WTC11 (cell line): Measurements from ENCODE around the gene STRADA. TPM values are rescaled to one million over a fixed set of nuclear protein-coding genes. Genes with fewer than 3 reads are reported as not detected.
"Not testable (repeated sequence)": the region's sequence is repeated elsewhere in the genome, so short reads cannot be mapped to it uniquely, and the experiment has no call there.

ENCODE experiments used
- ATAC-seq: fragments of 200-7000 bp; cut with Tn5 transposase; 2 replicates; pipeline ENCODE4 v1.10.0; 2021; ENCODE audit warnings: mild to moderate bottlenecking, moderate library complexity
- CTCF ChIA-PET: fragments of 300-600 bp; sonication (Branson Sonifier 250); formaldehyde crosslinking; loops from one replicate; lab custom pipeline; 2021; ENCODE audit warnings: antibody characterized with exemption; lab: Charles Lee
- POLR2A ChIA-PET: fragments of 350-600 bp; sonication (Branson Sonifier 250); formaldehyde crosslinking; loops from one replicate; lab custom pipeline; 2021; ENCODE audit warnings: antibody characterized with exemption; lab: Charles Lee
- DNase-seq: peaks from one replicate; pipeline ENCODE4 v3.0.0; 2021; ENCODE audit warnings: low spot score
- H3K27ac Mint-ChIP-seq: 2 replicates; pipeline ENCODE4 v1.8.0; 2021; ENCODE audit warnings: mixed read lengths
- H3K27me3 Mint-ChIP-seq: 2 replicates; pipeline ENCODE4 v1.8.0; 2021; ENCODE audit warnings: low read depth, mild to moderate bottlenecking, moderate library complexity, mixed read lengths
- H3K36me3 Mint-ChIP-seq: 2 replicates; pipeline ENCODE4 v1.8.0; 2021; ENCODE audit warnings: mixed read lengths
- H3K4me1 Mint-ChIP-seq: 2 replicates; pipeline ENCODE4 v1.8.0; 2022; ENCODE audit warnings: mixed read lengths
- H3K4me3 Mint-ChIP-seq: 2 replicates; pipeline ENCODE4 v1.8.0; 2021; ENCODE audit warnings: mild to moderate bottlenecking, moderate library complexity, mixed read lengths
- H3K9me3 Mint-ChIP-seq: 2 replicates; pipeline ENCODE4 v1.8.0; 2021; ENCODE audit warnings: mixed read lengths
- ATF3 ChIP-seq: sonication (generic); formaldehyde crosslinking; conservative IDR thresholded peaks from 2 replicates; pipeline ENCODE4 v1.8.1; 2022; ENCODE audit warnings: mild to moderate bottlenecking, missing genetic modification reagents
- ATF6 ChIP-seq: sonication (generic); formaldehyde crosslinking; IDR thresholded peaks from 2 replicates; pipeline ENCODE4 v1.8.1; 2023; ENCODE audit warnings: mild to moderate bottlenecking, missing genetic modification reagents
- FOXP1 ChIP-seq: sonication (generic); formaldehyde crosslinking; IDR thresholded peaks from 2 replicates; pipeline ENCODE4 v1.8.0; 2022; ENCODE audit warnings: missing genetic modification reagents, mild to moderate bottlenecking, moderate library complexity, borderline replicate concordance
- KAT7 ChIP-seq: sonication (generic); formaldehyde crosslinking; IDR thresholded peaks from 2 replicates; pipeline ENCODE4 v1.8.1; 2023; ENCODE audit warnings: missing genetic modification reagents, mild to moderate bottlenecking, borderline replicate concordance
- NR2C2 ChIP-seq: sonication (generic); formaldehyde crosslinking; IDR thresholded peaks from 2 replicates; pipeline ENCODE4 v1.8.0; 2022; ENCODE audit warnings: mild to moderate bottlenecking, missing genetic modification reagents
- TCF7 ChIP-seq: sonication (generic); formaldehyde crosslinking; IDR thresholded peaks from 2 replicates; pipeline ENCODE4 v1.8.0; 2022; ENCODE audit warnings: mild to moderate bottlenecking, low read depth, missing genetic modification reagents, moderate library complexity
- TEAD4 ChIP-seq: sonication (generic); formaldehyde crosslinking; IDR thresholded peaks from 2 replicates; pipeline ENCODE4 v1.8.0; 2022; ENCODE audit warnings: mild to moderate bottlenecking, missing genetic modification reagents
- TP53 ChIP-seq: sonication (generic); formaldehyde crosslinking; IDR thresholded peaks from 2 replicates; pipeline ENCODE4 v1.8.1; 2023; ENCODE audit warnings: mild to moderate bottlenecking, missing genetic modification reagents
- ZNF121 ChIP-seq: sonication (generic); formaldehyde crosslinking; IDR thresholded peaks from 2 replicates; pipeline ENCODE4 v1.8.0; 2023; ENCODE audit warnings: missing genetic modification reagents
- ZNF317 ChIP-seq: sonication (generic); formaldehyde crosslinking; IDR thresholded peaks from 2 replicates; pipeline ENCODE4 v1.8.1; 2023; ENCODE audit warnings: low read depth, mild to moderate bottlenecking, moderate library complexity, missing genetic modification reagents, borderline replicate concordance
- ZNF423 ChIP-seq: fragments of 250-450 bp; sonication (Bioruptor Pico); IDR thresholded peaks from 2 replicates; pipeline ENCODE4 v2.1.2; 2022; ENCODE audit warnings: mild to moderate bottlenecking, moderate library complexity
- ZNF512 ChIP-seq: sonication (generic); formaldehyde crosslinking; IDR thresholded peaks from 2 replicates; pipeline ENCODE4 v1.8.1; 2022; ENCODE audit warnings: missing genetic modification reagents, borderline replicate concordance
- total RNA-seq: library from RNA; stranded (reverse); gene quantifications from 3 replicates; pipeline ENCODE4 v1.2.3, GENCODE V29; 2021
- TF ChIP-seq, protein P1 (sequence below): fragments of 250-450 bp; sonication (Bioruptor Pico); IDR thresholded peaks from 2 replicates; pipeline ENCODE4 v1.9.0; 2021; ENCODE audit warnings: mild to moderate bottlenecking
- TF ChIP-seq, protein P2 (sequence below): sonication (generic); formaldehyde crosslinking; IDR thresholded peaks from 2 replicates; pipeline ENCODE4 v1.8.0; 2022; ENCODE audit warnings: mild to moderate bottlenecking, missing genetic modification reagents

The STRADA gene
- total RNA-seq, 1 experiment from 2014 or later, result 36.6 TPM

DNA sequence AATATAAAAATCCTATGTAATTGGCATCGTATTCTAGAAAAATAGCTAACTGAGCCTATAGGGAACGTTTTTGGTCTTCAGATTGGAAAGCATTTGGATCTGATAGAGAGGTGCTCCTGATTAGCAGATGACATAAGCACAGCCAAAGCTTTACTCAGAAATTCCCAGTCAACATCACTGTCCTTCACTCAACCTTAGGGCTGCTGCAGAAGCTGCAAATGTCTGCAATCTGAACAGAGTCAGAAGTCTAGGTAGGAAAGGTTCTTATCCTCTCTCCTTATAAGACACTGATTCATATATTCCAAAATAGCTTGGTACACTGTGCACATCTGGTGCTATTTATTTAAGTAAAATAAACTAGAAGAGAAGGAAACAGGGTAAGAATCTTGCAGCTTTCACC, 19.2 kb downstream of the STRADA start:
- Mint-ChIP-seq H3K36me3 (peaks cover 8% of the 10 kb centered on the region), H3K27me3 (no peaks in the 10 kb centered on the region), H3K27ac (no peak overlapping the region), H3K4me1 (no peaks in the 10 kb centered on the region), H3K9me3 (no peaks in the 10 kb centered on the region), H3K4me3 (no peak overlapping the region)
- ChIA-PET CTCF (interaction anchor here (3.6 kb wide), 1 partner anchor 12 kb away, joined by 15 read pairs; no protein-coding TSS in a partner anchor), POLR2A (no interaction called here)
- ATAC-seq, result no peak
- no peak for DNase-seq
- TF ChIP-seq ATF6 (CRISPR knock-in tag) (no peak), KAT7 (CRISPR knock-in tag) (no peak)
- TF ChIP-seq, protein P1, sequence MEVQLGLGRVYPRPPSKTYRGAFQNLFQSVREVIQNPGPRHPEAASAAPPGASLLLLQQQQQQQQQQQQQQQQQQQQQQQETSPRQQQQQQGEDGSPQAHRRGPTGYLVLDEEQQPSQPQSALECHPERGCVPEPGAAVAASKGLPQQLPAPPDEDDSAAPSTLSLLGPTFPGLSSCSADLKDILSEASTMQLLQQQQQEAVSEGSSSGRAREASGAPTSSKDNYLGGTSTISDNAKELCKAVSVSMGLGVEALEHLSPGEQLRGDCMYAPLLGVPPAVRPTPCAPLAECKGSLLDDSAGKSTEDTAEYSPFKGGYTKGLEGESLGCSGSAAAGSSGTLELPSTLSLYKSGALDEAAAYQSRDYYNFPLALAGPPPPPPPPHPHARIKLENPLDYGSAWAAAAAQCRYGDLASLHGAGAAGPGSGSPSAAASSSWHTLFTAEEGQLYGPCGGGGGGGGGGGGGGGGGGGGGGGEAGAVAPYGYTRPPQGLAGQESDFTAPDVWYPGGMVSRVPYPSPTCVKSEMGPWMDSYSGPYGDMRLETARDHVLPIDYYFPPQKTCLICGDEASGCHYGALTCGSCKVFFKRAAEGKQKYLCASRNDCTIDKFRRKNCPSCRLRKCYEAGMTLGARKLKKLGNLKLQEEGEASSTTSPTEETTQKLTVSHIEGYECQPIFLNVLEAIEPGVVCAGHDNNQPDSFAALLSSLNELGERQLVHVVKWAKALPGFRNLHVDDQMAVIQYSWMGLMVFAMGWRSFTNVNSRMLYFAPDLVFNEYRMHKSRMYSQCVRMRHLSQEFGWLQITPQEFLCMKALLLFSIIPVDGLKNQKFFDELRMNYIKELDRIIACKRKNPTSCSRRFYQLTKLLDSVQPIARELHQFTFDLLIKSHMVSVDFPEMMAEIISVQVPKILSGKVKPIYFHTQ (CRISPR knock-in tag), result no peak

DNA sequence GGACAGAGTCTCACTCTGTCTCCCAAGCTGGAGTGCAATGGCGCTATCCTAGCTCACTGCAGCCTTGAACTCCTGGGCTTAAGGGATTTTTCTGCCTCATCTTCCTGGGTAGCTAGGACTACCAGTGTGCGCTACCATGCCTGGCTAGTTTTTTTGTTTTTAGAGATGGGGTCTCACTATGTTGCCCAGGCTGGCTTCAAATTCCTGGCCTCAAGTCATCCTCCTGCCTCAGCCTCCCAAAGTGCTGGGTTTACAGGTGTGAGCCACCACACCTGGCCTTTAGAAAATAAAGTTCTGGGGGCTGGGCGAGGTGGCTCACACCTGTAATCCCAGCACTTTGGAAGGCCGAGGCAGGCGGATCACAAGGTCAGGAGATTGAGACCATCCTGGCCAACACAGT, 21.4 kb downstream of the STRADA start:
- POLR2A ChIA-PET, H3K27ac Mint-ChIP-seq, H3K4me3 Mint-ChIP-seq, H3K36me3 Mint-ChIP-seq, ATAC-seq, DNase-seq, H3K9me3 Mint-ChIP-seq, H3K27me3 Mint-ChIP-seq, H3K4me1 Mint-ChIP-seq: not testable (repeated sequence)
- CTCF ChIA-PET, result interaction anchor here (3.6 kb wide), 1 partner anchor 10 kb away, joined by 15 read pairs; no protein-coding TSS in a partner anchor
- peak; percentile 57; the same call in 1 of the 2 replicates for TF ChIP-seq ZNF121 (CRISPR knock-in tag)

GRCh38 chr17:63718988-63719387, 22.6 kb downstream of the STRADA start:
- no peaks in the 10 kb centered on the region for H3K27me3 Mint-ChIP-seq
- H3K9me3 Mint-ChIP-seq, result no peaks in the 10 kb centered on the region
- peak overlapping the region; percentile 17; the same call in 1 of the 2 replicates for H3K27ac Mint-ChIP-seq
- H3K4me1 Mint-ChIP-seq, result no peaks in the 10 kb centered on the region
- ChIA-PET POLR2A (interaction anchor here (0.5 kb wide), 1 partner anchor 1303 kb away, joined by 6 read pairs; no protein-coding TSS in a partner anchor), CTCF (no interaction called here)
- no peak for ATAC-seq
- TF ChIP-seq TEAD4 (CRISPR knock-in tag) (no peak), FOXP1 (CRISPR knock-in tag) (no peak), ATF3 (CRISPR knock-in tag) (no peak), ZNF423 (CRISPR knock-in tag) (no peak), ZNF512 (no peak), NR2C2 (CRISPR knock-in tag) (no peak), TP53 (CRISPR knock-in tag) (no peak), ZNF317 (CRISPR knock-in tag) (no peak), TCF7 (CRISPR knock-in tag) (no peak)
- TF ChIP-seq, protein P2, sequence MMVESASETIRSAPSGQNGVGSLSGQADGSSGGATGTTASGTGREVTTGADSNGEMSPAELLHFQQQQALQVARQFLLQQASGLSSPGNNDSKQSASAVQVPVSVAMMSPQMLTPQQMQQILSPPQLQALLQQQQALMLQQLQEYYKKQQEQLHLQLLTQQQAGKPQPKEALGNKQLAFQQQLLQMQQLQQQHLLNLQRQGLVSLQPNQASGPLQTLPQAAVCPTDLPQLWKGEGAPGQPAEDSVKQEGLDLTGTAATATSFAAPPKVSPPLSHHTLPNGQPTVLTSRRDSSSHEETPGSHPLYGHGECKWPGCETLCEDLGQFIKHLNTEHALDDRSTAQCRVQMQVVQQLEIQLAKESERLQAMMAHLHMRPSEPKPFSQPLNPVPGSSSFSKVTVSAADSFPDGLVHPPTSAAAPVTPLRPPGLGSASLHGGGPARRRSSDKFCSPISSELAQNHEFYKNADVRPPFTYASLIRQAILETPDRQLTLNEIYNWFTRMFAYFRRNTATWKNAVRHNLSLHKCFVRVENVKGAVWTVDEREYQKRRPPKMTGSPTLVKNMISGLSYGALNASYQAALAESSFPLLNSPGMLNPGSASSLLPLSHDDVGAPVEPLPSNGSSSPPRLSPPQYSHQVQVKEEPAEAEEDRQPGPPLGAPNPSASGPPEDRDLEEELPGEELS (CRISPR knock-in tag), result no peak
- DNase-seq, result no peak
- H3K36me3 Mint-ChIP-seq, result peaks cover 4% of the 10 kb centered on the region
- H3K4me3 Mint-ChIP-seq, result no peak overlapping the region
